GM18508 (cell line): ENCODE data around the gene TSHR.
"Not testable (repeated sequence)": the region's sequence is repeated elsewhere in the genome, so short reads cannot be mapped to it uniquely, and the experiment has no call there.

ENCODE experiments used
- ATAC-seq: cut with Tn5 transposase; IDR thresholded peaks from one replicate; pipeline ENCODE4 v1.9.1; 2021; ENCODE audit warnings: moderate number of reproducible peaks; ENCODE audit not compliant: insufficient read depth, unreplicated experiment

TSHR gene

DNA sequence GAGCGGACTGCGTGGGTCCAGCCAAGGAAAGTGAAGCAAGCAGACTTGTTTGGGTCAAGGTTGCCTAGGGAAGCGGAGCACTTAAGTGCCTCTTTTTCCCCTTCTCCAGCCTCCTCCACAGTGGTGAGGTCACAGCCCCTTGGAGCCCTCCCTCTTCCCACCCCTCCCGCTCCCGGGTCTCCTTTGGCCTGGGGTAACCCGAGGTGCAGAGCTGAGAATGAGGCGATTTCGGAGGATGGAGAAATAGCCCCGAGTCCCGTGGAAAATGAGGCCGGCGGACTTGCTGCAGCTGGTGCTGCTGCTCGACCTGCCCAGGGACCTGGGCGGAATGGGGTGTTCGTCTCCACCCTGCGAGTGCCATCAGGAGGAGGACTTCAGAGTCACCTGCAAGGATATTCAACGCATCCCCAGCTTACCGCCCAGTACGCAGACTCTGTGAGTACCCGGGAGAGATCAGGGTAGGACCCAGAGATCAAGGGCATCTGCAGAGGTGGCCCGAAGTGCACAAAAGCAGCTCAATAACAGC is at the start of gene TSHR:
Gene TSHR, plus strand, starts transcription at position 206 of the 526 bp plus-strand sequence. Its CDS starts 60 bp downstream, at position 266.
- ATAC-seq: no peak

DNA sequence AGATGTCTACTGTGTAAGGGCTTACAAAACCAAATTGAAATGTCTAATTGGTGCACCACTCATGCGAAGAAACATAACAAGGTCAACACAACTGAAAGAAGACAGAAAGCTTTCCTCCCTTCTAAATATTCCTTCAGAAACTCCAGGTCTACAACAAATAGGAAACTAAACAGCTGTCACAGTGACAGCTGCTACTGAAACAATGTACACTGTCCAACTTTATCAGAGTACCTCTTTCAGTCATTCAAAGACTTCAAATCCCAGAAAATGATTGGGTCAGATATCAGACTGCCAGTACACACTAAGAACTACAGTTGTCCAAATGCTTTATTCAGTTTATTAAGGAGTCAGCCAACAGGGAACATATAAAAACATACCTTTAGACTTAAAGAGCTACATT is 49.1 kb upstream of the TSHR start:
- no peak for ATAC-seq

DNA sequence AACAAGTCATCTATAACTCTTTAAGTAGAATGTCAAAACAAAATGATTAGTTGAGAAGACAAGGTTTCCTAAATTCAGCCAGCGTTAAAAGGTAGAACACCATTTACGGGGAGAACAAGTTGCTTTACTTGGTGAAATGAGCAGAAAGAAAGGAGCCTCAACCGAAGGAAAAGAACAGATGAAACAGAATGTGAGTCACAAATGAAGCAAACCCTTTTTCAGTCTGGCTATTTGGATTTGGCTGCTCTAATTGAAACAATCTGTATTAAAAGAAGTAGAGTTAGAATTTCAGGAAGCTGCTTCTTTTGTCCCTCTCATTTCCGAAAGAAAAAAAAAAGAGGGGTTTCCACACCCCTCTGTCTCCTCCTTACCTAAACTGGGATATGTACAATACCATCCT is 48.5 kb upstream of the TSHR start:
- ATAC-seq: no peak

DNA sequence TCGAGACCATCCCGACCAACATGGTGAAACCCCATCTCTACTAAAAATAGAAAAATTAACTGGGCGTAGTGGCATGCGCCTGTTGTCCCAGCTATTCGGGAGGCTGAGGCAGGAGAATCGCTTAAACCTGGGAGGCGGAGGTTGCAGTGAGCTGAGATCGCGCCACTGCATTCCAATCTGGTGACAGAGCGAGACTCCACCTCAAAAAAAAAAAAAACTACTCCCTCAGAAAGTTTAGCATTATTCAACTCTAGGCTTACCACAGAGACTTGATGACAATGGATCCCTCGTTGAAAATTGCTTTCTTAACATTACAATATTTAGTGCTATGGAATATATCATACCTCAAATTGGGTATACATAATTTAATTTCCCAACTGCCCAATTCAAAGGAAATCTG is 43.4 kb upstream of the TSHR start:
- not testable (repeated sequence) for ATAC-seq

DNA sequence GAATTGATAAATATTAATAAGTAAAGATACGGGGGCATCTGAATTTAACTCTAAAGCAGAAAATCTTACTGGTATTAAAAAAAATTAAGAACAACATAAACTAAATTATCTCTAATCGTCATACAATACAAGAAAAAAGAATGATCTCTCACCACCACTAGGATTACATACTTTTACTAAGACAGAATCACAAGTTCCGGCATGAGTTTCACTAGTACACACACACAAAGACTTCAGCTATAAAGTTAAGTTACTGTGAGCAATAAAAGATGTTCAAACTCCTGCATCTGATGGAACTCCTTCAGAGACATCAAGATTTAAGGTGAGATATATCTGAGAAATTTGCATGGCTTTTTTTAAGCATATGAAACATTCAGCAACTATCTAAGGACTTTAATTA is 35.8 kb upstream of the TSHR start:
- ATAC-seq: no peak

DNA sequence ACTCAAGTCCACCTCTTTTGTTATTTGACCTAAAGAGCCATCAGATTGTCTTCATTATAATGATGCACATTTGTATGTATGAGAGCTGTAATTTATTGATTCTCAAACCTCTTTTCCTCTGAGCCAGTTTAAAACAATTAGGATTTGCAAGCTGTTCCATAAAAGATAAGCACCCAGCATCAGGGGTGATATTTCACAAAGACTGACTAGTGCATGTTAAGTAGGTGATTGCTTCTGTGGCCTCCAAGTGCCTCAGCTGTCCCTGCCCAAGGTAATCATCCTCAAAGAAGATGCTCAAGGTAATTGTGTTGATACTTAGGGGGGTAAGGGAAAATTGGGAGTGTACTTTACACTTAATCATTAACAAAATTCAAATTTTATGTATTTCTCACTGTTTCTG is 32.1 kb upstream of the TSHR start:
- ATAC-seq: no peak

DNA sequence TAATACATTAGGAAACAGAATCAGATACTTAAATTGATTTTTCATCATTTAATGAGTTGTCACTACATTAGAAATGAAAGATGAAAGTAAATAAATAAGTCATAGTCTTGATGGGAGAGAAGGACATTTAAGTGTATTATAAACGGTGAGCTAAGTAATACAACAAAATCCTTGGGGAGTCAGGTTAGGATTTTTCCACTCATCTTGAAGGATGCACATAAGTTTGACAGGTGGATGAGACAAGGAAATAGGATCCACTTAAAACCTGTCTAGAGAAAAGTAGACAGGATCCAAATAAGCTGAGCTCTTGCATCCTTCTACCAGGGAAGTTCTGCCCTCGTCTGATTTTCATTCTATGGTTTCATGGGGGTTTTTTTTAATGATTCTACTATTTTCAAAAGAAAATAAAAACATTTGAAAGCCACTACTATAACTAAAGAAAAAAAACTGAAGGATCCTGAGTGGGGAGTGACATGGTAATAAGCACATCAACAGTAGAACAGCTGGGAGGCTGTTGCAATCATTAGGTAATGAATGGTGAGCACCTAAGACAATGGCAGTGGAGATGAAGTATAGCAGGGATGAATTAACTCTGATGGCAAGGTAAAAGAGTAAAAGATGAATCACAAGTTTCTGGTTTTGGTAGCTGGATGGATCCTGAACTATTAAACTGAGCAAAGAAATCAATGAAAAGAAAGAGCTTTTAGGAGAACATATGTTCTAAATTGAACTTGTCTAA is 30.9 kb upstream of the TSHR start:
- ATAC-seq: no peak

DNA sequence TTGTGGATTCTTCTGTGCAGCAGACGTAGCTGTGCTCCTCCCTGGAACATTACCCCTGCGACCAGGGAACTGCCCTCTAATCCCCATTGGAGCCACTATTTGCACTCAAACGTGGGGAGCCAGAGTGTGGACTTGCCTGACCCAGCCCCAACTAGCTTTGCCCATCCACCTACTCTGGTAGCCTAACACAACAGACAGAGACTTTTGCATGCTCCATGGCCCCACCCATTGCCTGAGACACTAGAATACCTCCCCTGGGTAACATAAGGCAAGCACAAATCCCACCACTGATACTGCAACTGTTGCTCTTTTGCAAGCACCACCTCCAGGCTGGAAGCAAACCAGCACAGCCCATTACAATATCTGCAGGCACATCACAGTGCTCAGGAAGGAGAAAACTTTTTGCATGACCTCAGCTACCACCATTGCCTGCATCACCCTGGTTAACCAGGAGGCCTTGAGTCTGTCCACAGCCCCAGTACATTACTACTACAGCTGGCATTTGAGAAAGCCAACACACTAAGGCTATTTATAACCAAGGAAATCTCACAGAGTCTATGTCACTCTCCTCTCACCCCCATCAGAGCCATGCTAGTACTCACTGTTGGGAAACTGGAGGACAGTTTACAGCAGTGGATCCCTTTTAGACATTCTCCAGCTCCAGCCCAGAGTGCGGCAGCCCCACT is 28.9 kb upstream of the TSHR start:
- no peak for ATAC-seq

DNA sequence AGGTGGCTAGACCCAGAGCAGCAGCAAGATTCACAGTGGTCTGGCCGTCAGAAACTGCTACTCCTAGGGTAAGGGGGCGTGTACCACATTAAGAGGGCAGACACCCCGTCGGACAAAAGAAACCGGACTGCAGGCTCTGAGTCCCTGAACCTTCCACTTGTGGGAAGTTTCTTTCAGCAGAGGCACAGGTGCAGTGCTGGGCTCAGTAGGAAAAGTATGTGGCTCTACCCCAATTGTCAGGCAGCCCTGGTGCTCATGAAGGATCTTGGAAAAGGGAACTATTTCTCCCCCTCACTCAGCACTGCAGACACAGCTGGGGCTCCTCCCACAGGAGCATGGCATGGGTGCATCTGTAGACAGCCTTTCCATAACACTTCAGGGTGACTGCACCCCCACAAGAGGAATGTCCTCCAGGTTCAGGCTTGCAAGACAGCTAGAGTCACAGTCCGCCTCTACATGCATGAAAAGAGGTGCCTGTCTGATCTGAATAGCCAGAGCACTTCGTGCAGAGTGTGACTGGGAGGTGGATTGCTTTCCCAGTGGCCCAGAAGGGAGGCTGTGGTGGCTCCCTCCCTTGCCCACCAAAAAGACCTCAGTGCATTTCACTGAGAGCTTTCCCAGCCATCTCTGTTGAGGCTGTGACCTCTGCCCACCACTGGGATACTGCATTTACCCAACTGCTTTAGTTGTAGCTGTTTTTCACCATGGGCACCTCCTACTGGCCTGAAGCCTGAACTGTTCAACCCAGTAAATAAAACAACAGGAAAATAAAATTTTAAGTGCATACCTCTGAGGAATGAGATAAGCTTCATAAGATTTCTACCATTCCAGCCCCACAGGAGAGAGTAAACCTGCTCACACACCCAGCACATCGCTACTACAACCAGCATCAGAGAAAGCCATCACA is 28.1 kb upstream of the TSHR start:
- ATAC-seq: no peak

DNA sequence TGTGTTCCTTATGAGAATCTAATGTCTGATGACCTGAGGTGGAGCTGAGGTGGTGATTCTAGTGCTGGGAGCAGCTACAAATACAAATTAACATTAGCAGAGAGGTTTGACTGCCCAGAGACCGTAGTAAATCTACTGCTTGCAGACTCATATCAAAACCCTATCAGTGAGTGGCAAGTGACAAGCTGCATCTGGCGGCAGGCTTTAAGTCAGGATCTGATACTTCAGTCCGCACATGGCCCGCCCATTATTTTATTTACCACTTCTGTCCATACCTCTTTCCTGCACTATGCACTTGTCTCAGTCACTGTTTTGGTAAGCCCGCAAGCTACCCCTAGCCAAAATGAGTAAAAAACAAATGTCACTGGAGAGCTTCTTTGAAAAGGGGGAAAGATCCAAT is 25.3 kb upstream of the TSHR start:
- ATAC-seq: no peak

DNA sequence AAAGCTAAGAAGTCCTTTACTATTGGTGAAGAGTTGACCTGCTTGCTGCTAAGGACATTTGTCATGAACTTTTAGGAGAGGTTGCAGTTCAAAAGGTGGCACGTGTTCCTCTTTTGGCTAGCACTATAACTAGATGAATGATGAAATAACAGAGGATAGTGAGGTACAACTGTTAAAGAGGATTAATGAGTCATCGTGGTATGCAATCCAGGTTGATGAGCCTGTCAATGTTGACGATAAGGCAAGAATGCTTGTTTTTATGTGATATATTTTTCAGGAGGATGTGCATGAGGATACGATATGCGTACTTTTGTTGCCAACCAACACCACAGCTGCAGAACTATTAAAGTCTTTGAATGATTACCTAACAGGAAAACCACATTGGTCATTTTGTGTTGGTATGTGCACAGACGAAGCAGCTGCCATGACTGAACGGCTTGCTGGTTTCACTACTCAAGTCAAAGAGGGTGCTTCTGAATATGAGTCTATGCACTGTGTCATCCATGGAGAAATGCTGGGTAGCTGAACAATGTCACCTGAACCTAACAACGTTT is 24.5 kb upstream of the TSHR start:
- peak; percentile 98 for ATAC-seq

DNA sequence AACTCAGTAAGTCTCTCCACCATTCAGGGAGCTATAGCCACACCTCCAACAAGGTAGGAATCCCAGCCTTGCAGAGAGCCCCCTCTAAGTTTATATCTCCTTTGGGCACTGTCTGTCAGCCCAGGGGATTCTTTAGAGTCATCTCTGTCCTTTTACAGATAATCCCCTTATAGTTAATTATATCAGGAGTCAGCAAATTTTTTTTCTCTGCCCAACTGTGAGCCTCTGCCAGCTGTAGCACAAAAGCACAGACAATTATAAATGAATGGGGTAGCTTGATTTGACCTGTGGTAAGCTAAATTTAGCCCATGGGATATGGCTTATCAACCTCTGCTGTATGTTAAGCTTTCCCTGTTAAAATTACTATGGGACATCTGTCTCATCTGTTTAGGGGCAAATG is 22.1 kb upstream of the TSHR start:
- no peak for ATAC-seq

DNA sequence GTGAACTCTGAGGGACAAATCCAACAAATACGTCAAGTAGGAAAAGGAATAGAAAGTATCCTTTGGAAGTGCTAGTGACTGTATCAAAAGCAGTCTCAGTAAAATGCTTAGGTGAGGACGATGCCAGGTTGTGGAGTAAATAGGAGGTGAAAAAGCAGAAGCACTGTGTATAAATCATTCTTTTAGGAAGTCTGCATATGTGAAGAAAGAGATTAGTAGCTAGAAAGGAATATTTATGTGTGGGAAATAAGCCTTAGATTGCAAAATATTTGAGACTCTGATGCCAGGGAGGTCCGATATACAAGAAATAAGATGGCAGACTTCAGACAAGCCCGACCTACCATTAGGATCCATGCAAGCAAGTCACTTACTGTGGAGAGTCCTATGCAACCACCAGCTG is 21.7 kb upstream of the TSHR start:
- no peak for ATAC-seq

DNA sequence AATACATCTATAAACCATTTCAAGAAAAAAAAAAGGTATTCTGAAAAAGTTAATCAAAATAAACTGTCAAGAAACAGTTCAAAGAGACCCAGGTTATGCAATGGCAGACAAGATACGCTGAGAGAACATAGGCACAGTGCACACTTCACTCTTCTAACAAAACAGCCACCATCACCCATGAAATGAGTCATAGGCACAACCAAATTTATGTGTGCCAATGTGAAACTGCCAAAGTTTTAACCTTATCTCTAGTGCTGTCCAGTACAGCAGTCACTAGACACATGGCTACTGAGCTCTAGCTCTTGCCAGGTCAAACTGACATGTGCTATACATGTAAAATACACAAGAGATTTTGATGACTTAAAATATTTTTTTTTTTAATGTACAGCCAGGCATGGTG is 15.3 kb upstream of the TSHR start:
- peak; percentile 31 for ATAC-seq

DNA sequence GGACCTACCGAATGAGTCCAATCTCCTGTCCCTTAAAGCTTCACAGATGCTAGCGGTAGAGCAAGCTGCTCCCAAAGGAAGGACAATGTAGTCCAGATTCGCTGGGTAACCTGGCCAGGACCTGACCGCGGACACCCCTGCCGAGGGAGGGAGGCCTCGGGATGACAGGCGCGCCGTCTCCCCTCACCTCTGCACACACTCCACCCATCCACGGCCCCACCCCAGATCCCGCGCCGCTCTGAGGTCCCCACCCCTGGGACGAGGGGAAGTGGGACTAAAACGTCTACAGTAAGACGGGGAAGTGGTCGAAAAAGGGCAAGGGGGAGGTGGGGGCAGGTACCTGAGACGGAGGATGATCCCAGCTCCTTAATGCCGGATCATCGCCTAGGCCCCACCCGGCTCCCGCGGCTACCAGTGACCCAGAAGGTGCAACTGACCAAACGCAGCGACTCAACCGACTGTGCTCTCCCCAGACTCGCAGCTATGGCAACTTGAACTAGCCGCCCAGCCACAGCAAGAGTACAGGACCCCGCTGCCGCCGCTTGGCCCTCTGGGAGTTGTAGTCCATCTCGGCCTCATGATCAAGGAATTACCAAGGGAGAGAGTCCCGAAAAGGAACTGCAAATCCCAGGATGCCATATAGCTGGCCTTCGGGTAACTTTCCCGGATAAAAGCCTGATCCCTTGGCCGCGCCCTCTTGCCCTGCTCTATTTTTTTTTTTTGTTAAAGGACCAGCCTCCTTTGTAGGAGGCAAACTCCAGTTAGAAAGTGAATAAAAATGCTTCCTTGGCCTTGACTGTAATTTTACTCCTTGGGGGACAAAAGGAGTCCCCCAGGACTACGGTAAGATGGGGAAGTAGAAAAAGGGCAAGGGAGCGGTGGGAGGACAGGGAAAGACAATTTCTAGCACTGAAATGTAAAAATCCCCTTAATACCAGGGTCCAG is 13.9 kb upstream of the TSHR start, which contains the start of gene CEP128:
Gene CEP128, minus strand, starts transcription at position 498 of the 945 bp plus-strand sequence.
- peak; percentile 90 for ATAC-seq

DNA sequence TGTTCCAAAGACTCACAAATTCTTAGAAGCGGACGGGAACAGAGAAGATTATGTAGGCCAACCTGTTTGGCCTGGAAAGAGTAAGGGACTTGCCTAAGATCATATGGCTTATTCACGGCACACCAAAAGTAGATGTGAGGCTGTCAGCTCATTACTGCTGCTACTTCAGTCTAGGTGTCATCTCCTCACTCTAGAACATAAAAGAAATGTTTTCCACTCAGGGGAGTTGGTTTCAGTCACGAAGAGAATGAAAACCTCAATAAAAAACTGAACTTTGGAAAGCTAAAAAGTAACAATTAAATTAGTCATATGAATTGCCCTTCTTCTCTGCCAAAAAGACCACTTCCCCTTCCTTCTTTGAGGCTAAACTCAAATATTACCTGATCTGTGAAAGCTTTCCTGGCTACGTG is 13.2 kb upstream of the TSHR start:
- ATAC-seq: no peak

DNA sequence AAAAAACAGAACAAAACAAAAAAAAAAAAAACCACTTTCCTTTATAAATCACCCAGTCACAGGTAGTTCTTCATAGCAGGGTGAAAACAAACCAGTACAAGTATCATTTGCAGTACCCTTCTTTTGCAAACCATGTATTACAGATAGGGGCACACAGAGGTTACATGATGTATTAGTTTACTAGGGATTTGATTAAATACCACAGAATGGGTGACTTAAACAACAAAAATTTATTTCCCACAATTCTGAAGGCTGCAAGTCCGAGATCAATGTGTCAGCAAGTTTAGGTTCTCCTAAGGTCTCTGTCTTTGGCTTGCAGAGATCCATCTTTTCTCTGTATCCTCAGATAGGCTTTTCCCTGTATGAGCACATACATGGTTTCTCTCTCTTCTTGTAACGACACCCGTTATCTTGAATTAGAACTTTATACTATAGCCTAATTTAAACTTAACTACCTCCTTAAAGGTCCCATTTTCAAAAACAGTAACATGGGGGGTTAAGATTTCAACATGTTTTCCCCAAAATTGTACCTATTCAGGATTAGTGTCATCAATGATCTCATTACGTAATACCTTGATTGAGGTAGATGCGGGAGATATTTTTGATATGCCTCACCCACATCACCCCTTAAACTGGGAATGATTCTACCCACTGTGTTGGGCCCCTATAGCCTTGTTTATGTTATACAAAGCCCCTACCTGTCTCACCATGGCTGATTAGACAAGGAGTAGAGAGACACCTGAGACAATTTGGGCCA is 10.4 kb upstream of the TSHR start:
- no peak for ATAC-seq

DNA sequence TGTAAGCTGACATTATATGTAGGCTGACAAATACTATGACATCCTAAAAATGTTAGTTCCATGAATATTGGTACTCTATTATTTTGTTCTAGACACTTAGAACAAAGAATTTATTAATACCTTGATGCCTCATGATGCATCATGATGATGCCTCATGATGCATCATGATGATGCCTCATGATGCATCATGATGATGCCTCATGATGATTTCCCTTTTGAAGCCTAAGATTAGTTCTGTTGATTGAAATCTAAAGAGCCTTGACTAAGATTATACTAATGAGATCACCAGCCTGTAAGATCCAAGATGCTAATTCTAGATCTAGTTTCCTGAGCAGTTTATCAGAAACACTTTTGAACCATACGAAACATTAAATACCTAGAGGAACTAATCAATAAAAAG is 9.2 kb upstream of the TSHR start:
- no peak for ATAC-seq

DNA sequence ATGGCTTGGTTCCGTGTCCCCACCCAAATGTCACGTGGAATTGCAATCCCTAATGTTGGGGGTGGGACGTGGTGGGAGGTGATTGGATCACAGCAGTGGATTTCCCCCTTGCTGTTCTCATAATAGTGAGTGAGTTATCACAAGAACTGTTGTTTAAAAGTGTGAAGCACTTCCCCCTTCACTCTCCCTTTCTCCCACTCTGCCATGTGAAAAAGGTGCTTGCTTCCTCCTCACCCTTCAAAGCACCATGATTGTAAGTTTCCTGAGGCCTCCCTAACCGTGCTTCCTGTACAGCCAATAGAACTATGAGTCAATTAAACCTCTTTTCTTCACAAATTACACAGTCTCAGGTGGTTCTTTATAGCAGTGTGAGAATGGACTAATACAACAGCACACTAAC is 8.6 kb upstream of the TSHR start:
- ATAC-seq: no peak
